HFF-Myc (cell line): ENCODE data around the gene CACNG3.

Experiments used
- DNase-seq: peaks from one replicate; pipeline ENCODE4 v3.0.0-alpha.2; 2011; ENCODE audit warnings: low read depth; ENCODE audit errors: extremely low read depth
- H3K4me3 ChIP-seq: replicated peaks from 2 replicates; pipeline ENCODE4 v1.5.1; 2011; ENCODE audit warnings: low read depth, mild to moderate bottlenecking, control low read depth, low read length
- TF ChIP-seq, protein P1 (sequence below): IDR thresholded peaks from 2 replicates; pipeline ENCODE4 v1.5.1; 2012; ENCODE audit warnings: mild to moderate bottlenecking, low read depth, low read length, control low read depth; ENCODE audit errors: missing control alignments

The CACNG3 gene

GRCh38 chr16:24353622-24354021 lies 97.5 kb downstream of the CACNG3 start:
- H3K4me3 ChIP-seq, result no peak overlapping the region
- TF ChIP-seq, protein P1, sequence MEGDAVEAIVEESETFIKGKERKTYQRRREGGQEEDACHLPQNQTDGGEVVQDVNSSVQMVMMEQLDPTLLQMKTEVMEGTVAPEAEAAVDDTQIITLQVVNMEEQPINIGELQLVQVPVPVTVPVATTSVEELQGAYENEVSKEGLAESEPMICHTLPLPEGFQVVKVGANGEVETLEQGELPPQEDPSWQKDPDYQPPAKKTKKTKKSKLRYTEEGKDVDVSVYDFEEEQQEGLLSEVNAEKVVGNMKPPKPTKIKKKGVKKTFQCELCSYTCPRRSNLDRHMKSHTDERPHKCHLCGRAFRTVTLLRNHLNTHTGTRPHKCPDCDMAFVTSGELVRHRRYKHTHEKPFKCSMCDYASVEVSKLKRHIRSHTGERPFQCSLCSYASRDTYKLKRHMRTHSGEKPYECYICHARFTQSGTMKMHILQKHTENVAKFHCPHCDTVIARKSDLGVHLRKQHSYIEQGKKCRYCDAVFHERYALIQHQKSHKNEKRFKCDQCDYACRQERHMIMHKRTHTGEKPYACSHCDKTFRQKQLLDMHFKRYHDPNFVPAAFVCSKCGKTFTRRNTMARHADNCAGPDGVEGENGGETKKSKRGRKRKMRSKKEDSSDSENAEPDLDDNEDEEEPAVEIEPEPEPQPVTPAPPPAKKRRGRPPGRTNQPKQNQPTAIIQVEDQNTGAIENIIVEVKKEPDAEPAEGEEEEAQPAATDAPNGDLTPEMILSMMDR, result no peak
- DNase-seq, result no peak

GRCh38 chr16:24357511-24357910 lies 101.4 kb downstream of the CACNG3 start:
- TF ChIP-seq, protein P1, result no peak
- H3K4me3 ChIP-seq, result no peak overlapping the region
- no peak for DNase-seq

DNA sequence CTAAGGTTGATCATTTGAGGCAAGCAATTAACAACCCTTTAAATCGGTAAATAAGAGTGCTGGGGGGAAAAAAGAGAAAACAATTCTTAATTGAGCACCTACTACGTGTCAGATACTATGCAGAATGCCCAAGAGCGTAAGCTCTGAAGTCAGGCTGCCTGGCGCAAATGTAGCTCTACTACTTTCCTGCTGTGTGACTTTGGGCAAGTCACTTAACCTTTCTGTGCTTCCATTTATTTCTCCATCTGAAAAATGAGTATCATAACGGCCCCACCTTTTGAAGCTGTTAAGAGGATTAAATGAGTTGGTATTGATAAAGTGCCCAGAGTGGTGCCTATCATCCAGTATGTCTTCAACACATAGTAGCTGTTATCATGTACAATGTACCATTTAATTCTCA lies 102.0 kb downstream of the CACNG3 start:
- no peak overlapping the region for H3K4me3 ChIP-seq
- DNase-seq, result no peak
- TF ChIP-seq, protein P1, result no peak

GRCh38 chr16:24359490-24359889 lies 103.4 kb downstream of the CACNG3 start:
- no peak for DNase-seq
- H3K4me3 ChIP-seq, result no peak overlapping the region
- TF ChIP-seq, protein P1, result no peak

- TF ChIP-seq, protein P1, result no peak
- no peak for DNase-seq
- no peak overlapping the region for H3K4me3 ChIP-seq
These were observed 104.8 kb downstream of the CACNG3 start for GRCh38 chr16:24360936-24361335.

DNA sequence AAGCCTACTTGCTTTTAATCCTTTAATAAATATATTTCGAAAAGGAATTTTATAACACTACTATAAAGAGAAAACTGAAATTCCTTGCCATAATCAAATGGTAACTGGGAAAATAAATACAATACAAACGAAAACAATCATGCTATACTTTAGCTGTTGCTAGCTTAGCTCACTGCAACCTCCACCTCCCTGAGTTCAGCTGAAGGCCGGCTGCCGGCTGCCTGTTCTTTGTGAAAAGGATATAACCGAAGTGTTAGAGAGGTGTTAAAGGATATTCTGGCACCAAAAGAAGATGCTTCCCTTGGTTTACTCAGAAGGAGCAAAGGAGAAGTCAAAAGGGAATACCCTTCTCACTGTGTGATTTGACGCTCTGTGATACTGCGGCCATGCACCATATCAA lies 108.5 kb downstream of the CACNG3 start:
- H3K4me3 ChIP-seq, result no peak overlapping the region
- DNase-seq, result no peak
- TF ChIP-seq, protein P1, result no peak

DNA sequence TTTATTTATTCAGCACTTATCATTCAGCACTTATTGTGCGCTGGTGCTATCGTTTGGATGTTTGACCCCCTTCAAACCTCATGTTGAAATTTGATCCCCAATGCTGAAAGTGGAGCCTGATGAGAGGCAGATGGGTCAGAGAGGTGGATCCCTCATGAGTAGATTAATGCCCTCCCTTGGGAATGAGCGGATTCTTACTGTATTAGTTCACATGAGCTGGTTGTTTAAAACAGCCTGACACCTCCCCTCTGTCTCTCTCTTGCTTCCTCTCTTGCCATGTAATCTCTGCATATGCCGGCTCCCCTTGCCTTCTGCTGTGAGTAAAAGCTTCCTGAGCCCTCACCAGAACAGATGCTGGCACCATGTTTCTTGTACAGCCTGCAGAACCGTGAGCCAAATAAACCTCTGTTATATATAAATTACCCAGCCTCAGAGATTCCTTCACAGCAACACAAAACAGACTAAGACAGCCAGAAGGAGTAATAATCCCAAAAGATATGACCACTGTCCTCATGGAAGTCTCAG lies 111.1 kb downstream of the CACNG3 start:
- TF ChIP-seq, protein P1, result no peak
- no peak overlapping the region for H3K4me3 ChIP-seq
- no peak for DNase-seq
